Osteocyte (in vitro differentiated cells): ENCODE measurements around the gene MEIOB. TPM values are rescaled to one million over a fixed set of nuclear protein-coding genes. Genes with fewer than 3 reads are reported as not detected.

Experiments used
- DNase-seq: peaks from one replicate; pipeline ENCODE4 v3.0.0; 2021; ENCODE audit warnings: mixed read lengths; ENCODE audit not compliant: unreplicated experiment; ENCODE audit errors: extremely low spot score
- H3K27ac Mint-ChIP-seq: one replicate; pipeline ENCODE4 v1.8.0; 2021; ENCODE audit warnings: mild to moderate bottlenecking, mixed read lengths; ENCODE audit not compliant: unreplicated experiment
- H3K27me3 Mint-ChIP-seq: one replicate; pipeline ENCODE4 v1.8.0; 2021; ENCODE audit warnings: mixed read lengths; ENCODE audit not compliant: unreplicated experiment
- H3K36me3 Mint-ChIP-seq: one replicate; pipeline ENCODE4 v1.8.0; 2021; ENCODE audit warnings: mixed read lengths; ENCODE audit not compliant: unreplicated experiment
- H3K4me1 Mint-ChIP-seq: one replicate; pipeline ENCODE4 v1.8.0; 2021; ENCODE audit warnings: mixed read lengths; ENCODE audit not compliant: unreplicated experiment
- H3K4me3 Mint-ChIP-seq: one replicate; pipeline ENCODE4 v1.8.0; 2021; ENCODE audit warnings: mild to moderate bottlenecking, moderate library complexity, mixed read lengths; ENCODE audit not compliant: unreplicated experiment
- H3K9me3 Mint-ChIP-seq: one replicate; pipeline ENCODE4 v1.8.0; 2021; ENCODE audit warnings: mixed read lengths; ENCODE audit not compliant: unreplicated experiment
- total RNA-seq: library from RNA; stranded (reverse); gene quantifications from 2 replicates; pipeline ENCODE4 v1.2.1, GENCODE V29; 2021
- TF ChIP-seq, protein P1 (sequence below): fragments of 200-600 bp; sonication (generic); IDR thresholded peaks from 2 replicates; pipeline ENCODE4 v1.5.0; 2021; ENCODE audit warnings: antibody characterized with exemption, mild to moderate bottlenecking, moderate library complexity

The MEIOB gene
- total RNA-seq, 1 donor from 2014 or later = 1.2 TPM

DNA sequence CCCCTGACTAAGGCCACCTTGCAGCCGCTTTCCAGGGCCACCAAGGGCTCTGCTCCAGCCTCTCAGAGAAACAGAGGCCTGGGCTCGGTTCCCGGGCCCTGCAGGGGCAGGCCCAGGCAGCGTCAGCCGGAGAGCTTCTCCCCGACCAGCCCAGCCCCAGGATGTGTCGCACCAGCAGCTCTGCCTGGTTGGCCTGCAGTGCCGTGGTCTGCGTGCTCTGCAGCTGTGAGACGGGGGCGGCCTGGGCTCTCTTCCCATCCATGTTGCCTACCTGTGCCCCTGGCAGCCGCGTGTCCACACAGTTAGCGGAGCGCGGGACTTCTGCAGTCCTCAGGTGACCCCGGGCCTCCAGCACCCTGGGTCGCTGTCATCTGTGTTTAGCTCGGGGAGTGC lies 83.3 kb downstream of the MEIOB start:
- Mint-ChIP-seq H3K4me1 (peaks cover 6% of the 10 kb centered on the region), H3K27ac (no peak overlapping the region), H3K4me3 (no peak overlapping the region), H3K27me3 (no peaks in the 10 kb centered on the region), H3K36me3 (peaks cover 5% of the 10 kb centered on the region), H3K9me3 (no peaks in the 10 kb centered on the region)
- TF ChIP-seq, protein P1, sequence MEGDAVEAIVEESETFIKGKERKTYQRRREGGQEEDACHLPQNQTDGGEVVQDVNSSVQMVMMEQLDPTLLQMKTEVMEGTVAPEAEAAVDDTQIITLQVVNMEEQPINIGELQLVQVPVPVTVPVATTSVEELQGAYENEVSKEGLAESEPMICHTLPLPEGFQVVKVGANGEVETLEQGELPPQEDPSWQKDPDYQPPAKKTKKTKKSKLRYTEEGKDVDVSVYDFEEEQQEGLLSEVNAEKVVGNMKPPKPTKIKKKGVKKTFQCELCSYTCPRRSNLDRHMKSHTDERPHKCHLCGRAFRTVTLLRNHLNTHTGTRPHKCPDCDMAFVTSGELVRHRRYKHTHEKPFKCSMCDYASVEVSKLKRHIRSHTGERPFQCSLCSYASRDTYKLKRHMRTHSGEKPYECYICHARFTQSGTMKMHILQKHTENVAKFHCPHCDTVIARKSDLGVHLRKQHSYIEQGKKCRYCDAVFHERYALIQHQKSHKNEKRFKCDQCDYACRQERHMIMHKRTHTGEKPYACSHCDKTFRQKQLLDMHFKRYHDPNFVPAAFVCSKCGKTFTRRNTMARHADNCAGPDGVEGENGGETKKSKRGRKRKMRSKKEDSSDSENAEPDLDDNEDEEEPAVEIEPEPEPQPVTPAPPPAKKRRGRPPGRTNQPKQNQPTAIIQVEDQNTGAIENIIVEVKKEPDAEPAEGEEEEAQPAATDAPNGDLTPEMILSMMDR = no peak
- no peak for DNase-seq

DNA sequence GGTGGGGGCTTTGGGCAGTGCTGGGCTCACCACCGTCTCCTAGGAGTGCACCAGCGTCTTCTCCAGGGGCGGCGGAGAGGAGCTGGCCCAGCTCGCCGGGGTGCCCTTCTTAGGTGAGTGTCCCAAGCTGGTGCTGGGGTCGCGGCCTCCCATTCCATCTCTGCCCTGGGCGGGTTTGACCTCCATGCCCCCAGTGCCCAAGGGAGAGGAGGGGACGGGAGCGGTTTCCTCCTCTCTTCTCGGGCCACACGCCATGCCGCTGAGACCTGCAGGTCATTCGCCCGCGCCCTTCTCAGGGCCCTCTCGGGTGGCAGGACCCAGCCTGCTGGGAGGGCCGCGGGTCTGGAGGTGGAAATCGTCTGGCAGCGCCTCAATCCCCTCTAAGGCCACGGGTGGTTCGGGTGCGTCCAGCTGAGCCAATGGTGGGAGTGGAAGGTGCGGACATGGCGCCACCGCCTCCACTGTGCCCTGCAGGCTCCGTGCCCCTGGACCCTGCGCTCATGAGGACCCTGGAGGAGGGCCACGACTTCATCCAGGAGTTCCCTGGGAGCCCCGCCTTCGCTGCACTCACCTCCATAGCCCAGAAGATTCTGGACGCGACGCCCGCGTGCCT lies 83.8 kb downstream of the MEIOB start:
- peaks cover 11% of the 10 kb centered on the region for H3K4me1 Mint-ChIP-seq
- peaks cover 5% of the 10 kb centered on the region for H3K36me3 Mint-ChIP-seq
- no peaks in the 10 kb centered on the region for H3K9me3 Mint-ChIP-seq
- no peak for DNase-seq
- H3K27me3 Mint-ChIP-seq = no peaks in the 10 kb centered on the region
- no peak overlapping the region for H3K27ac Mint-ChIP-seq
- H3K4me3 Mint-ChIP-seq = no peak overlapping the region
- TF ChIP-seq, protein P1 = no peak

DNA sequence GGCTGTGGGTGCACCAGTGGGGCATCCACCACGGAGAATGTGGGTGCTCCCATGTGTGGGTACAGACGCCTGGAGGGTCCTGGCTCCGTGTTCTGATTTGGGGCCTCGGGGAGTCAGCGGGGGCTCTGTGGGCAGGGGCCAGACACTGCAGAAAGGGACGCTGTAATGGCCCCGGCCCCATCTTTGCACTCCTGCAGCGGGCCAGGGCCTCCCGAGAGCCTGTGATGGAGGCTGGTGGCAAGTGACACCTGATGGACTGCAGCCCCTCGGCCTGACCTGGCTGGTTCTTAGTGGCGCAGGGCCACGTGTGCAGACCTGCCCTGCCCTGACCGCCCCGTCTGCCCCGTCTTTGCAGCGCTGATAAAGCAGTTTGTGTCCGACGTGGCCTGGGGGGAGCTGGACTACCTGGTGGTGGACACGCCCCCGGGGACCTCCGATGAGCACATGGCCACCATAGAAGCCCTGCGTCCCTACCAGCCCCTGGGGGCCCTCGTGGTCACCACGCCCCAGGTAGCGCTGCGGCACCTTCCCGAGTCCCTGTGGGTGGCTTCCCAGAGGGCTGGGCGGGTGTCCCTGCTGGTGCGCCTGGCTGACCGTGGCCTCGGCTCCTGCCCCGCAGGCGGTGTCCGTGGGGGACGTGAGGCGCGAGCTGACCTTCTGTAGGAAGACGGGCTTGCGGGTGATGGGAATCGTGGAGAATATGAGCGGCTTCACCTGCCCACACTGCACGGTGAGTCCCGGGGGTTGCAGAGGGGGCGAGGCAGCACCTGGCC lies 84.5 kb downstream of the MEIOB start:
- H3K4me3 Mint-ChIP-seq = no peak overlapping the region
- peaks cover 5% of the 10 kb centered on the region for H3K36me3 Mint-ChIP-seq
- TF ChIP-seq, protein P1 = no peak
- no peaks in the 10 kb centered on the region for H3K9me3 Mint-ChIP-seq
- H3K27ac Mint-ChIP-seq = no peak overlapping the region
- H3K4me1 Mint-ChIP-seq = peaks cover 13% of the 10 kb centered on the region
- H3K27me3 Mint-ChIP-seq = no peaks in the 10 kb centered on the region
- no peak for DNase-seq

DNA sequence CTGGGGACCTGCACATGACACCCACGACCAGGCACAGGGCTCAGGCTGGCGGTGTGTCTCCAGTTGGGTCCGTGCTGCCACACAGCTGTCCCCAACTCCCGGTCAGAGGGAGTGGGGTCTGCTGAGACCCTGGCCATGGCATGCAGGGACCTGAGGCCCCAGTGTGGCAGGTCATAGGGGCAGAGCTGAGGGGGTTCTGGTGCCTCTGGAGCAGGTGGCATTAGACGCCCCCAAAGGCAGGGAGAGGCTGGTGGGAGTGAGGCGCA lies 85.0 kb downstream of the MEIOB start:
- no peak overlapping the region for H3K4me3 Mint-ChIP-seq
- peaks cover 5% of the 10 kb centered on the region for H3K36me3 Mint-ChIP-seq
- H3K27me3 Mint-ChIP-seq = no peaks in the 10 kb centered on the region
- no peaks in the 10 kb centered on the region for H3K9me3 Mint-ChIP-seq
- peaks cover 13% of the 10 kb centered on the region for H3K4me1 Mint-ChIP-seq
- TF ChIP-seq, protein P1 = no peak
- H3K27ac Mint-ChIP-seq = no peak overlapping the region
- no peak for DNase-seq

DNA sequence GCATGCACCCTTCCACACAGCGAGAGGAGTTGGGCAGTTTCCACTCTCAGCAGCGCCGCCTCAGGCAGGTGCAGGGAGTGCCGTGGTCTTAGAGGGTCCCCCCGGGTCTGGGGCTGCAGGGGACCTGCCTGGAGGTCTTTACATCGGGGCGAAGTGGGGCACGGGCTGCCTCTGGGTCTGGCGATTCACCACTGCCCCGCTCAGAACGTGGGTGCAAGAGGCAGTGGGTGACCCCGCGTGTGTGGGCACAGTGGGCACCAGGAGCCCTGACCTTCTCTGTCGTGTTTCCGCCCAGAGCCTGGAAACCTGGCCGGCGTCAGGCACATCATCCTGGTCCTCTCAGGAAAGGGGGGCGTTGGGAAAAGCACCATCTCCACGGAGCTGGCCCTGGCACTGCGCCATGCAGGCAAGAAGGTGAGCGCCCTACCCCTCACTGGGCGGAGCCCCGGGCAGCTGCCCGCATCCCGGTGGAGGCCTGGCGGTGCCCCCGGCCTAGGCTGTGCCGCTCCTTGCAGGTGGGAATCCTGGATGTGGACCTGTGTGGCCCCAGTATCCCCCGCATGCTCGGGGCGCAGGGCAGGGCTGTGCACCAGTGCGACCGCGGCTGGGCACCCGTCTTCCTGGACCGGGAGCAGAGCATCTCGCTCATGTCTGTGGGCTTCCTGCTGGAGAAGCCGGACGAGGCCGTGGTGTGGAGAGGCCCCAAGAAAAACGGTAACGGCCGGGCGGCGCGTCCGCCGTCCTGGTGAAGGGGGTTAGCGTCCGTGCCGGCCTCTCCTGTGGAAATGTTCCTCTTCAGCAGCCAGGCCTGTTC lies 85.5 kb downstream of the MEIOB start:
- no peak for DNase-seq
- Mint-ChIP-seq H3K9me3 (no peaks in the 10 kb centered on the region), H3K36me3 (peaks cover 5% of the 10 kb centered on the region), H3K27ac (no peak overlapping the region), H3K4me1 (peaks cover 18% of the 10 kb centered on the region), H3K4me3 (no peak overlapping the region), H3K27me3 (no peaks in the 10 kb centered on the region)
- TF ChIP-seq, protein P1 = no peak
